RWPE2 (cell line): ENCODE data around the gene FAM131A.

ENCODE experiments used
- ATAC-seq: fragments of 200-7000 bp; cut with Tn5 transposase; 3 replicates; pipeline ENCODE4 v1.9.1; 2021; ENCODE audit warnings: low read depth
- DNase-seq: peaks from one replicate; pipeline ENCODE4 v3.0.0-alpha.2; 2020; ENCODE audit warnings: low spot score
- H3K27ac ChIP-seq: fragments of 450-650 bp; 2 replicates; pipeline ENCODE4 v1.5.1; 2017; ENCODE audit warnings: mild to moderate bottlenecking; ENCODE audit not compliant: poor library complexity, severe bottlenecking
- H3K27me3 ChIP-seq: fragments of 250-450 bp; sonication (Bioruptor Pico); 2 replicates; pipeline ENCODE4 v1.5.1; 2021; ENCODE audit warnings: mild to moderate bottlenecking, moderate library complexity; ENCODE audit not compliant: insufficient read depth, poor library complexity, severe bottlenecking
- H3K36me3 ChIP-seq: fragments of 250-450 bp; sonication (Bioruptor Pico); 2 replicates; pipeline ENCODE4 v1.5.1; 2020; ENCODE audit warnings: low read depth, mild to moderate bottlenecking, moderate library complexity
- H3K4me1 ChIP-seq: fragments of 250-450 bp; sonication (Bioruptor Pico); 2 replicates; pipeline ENCODE4 v1.5.1; 2021; ENCODE audit warnings: mild to moderate bottlenecking, moderate library complexity; ENCODE audit not compliant: insufficient read depth, poor library complexity, severe bottlenecking
- H3K4me3 ChIP-seq: fragments of 250-450 bp; sonication (Bioruptor Pico); 2 replicates; pipeline ENCODE4 v1.5.1; 2021; ENCODE audit warnings: mild to moderate bottlenecking, moderate library complexity; ENCODE audit not compliant: severe bottlenecking
- H3K9me3 ChIP-seq: fragments of 250-450 bp; sonication (Bioruptor Pico); 2 replicates; pipeline ENCODE4 v1.5.1; 2021; ENCODE audit warnings: mild to moderate bottlenecking, moderate library complexity; ENCODE audit not compliant: severe bottlenecking
- TF ChIP-seq, protein P1 (sequence below): fragments of 450-650 bp; IDR thresholded peaks from one replicate; pipeline ENCODE4 v1.5.1; 2017; ENCODE audit warnings: mild to moderate bottlenecking, moderate library complexity; ENCODE audit not compliant: poor library complexity, severe bottlenecking

Gene FAM131A

DNA sequence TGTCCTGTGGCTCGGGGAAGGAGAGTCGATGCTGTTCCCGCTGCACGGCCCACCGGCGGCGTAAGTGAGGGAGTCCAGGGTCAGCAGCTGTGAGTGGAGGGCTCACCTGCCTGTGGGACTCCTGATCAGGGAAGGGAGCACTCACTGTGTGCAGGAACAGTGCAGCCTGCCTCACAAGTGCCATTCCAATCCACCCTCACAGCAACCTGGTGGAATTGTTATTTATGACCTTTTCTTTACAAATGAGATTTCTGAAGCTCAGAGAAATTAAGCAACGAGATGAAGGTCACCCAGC, 51.5 kb downstream of the FAM131A start:
- Histone ChIP-seq H3K27me3 (no peaks in the 10 kb centered on the region), H3K27ac (no peak overlapping the region), H3K4me1 (no peaks in the 10 kb centered on the region), H3K36me3 (no peaks in the 10 kb centered on the region), H3K4me3 (no peak overlapping the region), H3K9me3 (no peaks in the 10 kb centered on the region)
- DNase-seq: no peak
- TF ChIP-seq, protein P1, sequence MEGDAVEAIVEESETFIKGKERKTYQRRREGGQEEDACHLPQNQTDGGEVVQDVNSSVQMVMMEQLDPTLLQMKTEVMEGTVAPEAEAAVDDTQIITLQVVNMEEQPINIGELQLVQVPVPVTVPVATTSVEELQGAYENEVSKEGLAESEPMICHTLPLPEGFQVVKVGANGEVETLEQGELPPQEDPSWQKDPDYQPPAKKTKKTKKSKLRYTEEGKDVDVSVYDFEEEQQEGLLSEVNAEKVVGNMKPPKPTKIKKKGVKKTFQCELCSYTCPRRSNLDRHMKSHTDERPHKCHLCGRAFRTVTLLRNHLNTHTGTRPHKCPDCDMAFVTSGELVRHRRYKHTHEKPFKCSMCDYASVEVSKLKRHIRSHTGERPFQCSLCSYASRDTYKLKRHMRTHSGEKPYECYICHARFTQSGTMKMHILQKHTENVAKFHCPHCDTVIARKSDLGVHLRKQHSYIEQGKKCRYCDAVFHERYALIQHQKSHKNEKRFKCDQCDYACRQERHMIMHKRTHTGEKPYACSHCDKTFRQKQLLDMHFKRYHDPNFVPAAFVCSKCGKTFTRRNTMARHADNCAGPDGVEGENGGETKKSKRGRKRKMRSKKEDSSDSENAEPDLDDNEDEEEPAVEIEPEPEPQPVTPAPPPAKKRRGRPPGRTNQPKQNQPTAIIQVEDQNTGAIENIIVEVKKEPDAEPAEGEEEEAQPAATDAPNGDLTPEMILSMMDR: no peak
- ATAC-seq: no peak

DNA sequence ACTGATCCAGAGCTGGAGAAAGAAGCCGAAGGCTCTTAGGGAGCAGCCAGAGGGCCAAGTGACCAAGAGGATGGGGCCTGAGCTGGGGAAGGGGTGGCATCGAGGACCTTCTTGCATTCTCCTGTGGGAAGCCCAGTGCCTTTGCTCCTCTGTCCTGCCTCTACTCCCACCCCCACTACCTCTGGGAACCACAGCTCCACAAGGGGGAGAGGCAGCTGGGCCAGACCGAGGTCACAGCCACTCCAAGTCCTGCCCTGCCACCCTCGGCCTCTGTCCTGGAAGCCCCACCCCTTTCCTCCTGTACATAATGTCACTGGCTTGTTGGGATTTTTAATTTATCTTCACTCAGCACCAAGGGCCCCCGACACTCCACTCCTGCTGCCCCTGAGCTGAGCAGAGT, 52.0 kb downstream of the FAM131A start:
- H3K4me1 ChIP-seq: no peaks in the 10 kb centered on the region
- no peaks in the 10 kb centered on the region for H3K9me3 ChIP-seq
- H3K27ac ChIP-seq: no peak overlapping the region
- TF ChIP-seq, protein P1: no peak
- DNase-seq (no peak), ATAC-seq (no peak)
- no peak overlapping the region for H3K4me3 ChIP-seq
- H3K27me3 ChIP-seq: no peaks in the 10 kb centered on the region
- no peaks in the 10 kb centered on the region for H3K36me3 ChIP-seq

DNA sequence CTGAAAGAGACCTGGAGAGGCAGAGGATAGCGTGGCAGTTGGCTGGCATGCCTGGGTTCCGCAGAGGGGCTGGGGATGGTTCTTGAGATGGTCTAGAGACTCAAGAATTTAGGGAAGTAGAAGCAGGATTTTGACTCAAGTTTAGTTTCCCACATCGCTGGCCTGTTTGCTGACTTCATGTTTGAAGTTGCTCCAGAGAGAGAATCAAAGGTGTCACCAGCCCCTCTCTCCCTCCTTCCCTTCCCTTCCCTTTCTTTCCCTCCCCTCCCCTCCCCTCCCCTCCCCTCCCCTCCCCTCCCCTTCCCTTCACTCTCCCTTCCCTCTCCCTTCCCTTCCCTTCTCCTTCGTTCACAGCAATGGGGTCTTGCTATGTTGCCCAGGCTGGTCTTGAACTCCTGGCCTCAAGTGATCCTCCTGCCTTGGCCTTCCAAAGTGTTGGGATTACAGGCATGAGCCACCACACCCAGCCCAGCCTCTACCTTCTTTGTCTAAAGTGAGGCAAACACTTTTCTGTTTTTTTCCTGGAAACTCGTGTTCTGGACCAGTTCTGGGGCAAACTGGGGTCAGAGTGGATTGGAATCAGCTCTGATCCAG, 52.6 kb downstream of the FAM131A start:
- ATAC-seq: no peak
- H3K4me1 ChIP-seq: no peaks in the 10 kb centered on the region
- no peaks in the 10 kb centered on the region for H3K9me3 ChIP-seq
- H3K4me3 ChIP-seq: no peak overlapping the region
- H3K36me3 ChIP-seq: no peaks in the 10 kb centered on the region
- TF ChIP-seq, protein P1: no peak
- no peak overlapping the region for H3K27ac ChIP-seq
- no peak for DNase-seq
- H3K27me3 ChIP-seq: no peaks in the 10 kb centered on the region

DNA sequence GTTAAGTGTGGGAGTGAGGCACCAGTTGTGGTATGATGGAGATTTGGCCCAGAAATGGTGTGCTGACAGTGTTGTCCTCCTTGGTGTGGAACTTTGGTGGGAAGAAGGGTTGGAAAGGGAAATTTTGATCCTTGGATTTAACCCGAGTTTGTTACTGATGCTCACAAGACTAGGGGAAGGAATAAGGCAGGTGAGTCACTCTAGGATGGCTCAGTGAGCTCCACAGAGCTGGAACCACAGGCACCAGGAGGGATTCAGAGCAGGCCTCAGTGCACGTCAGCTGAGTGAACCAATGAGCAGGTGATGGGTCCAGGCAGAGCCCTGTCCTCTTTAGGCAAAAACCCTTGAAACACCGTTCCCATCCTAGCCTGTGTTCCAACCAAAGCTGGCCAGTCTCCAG, 53.9 kb downstream of the FAM131A start:
- ATAC-seq: no peak
- Histone ChIP-seq H3K4me3 (no peak overlapping the region), H3K9me3 (no peaks in the 10 kb centered on the region), H3K27ac (no peak overlapping the region), H3K27me3 (no peaks in the 10 kb centered on the region), H3K36me3 (no peaks in the 10 kb centered on the region), H3K4me1 (no peaks in the 10 kb centered on the region)
- no peak for DNase-seq
- TF ChIP-seq, protein P1: no peak

DNA sequence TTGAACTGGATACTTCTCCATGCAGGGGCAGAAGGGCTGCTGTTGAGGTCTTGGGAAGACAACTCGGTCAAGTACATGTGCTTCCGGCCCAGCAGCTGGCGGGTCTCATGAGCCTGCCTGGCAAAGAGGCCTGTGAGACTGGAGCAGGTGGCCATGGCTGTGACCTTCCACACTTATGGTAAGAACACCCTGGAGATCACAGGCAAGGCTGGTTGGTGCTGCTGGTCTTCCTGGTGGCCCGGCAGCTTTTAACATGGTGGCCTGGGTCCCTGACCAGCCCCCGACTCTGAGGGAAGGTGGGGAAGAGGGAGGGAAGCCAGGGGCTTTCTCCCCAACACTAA, 57.9 kb downstream of the FAM131A start:
- DNase-seq: no peak
- Histone ChIP-seq H3K4me1 (no peaks in the 10 kb centered on the region), H3K27me3 (peaks cover 7% of the 10 kb centered on the region), H3K36me3 (no peaks in the 10 kb centered on the region), H3K27ac (no peak overlapping the region), H3K4me3 (no peak overlapping the region), H3K9me3 (no peaks in the 10 kb centered on the region)
- ATAC-seq: no peak
- TF ChIP-seq, protein P1: no peak
